ENCODE measurements around the gene NUDCD2. TPM values are rescaled to one million over a fixed set of nuclear protein-coding genes. Genes with fewer than 3 reads are reported as not detected.
"Not testable (repeated sequence)": the region's sequence is repeated elsewhere in the genome, so short reads cannot be mapped to it uniquely, and the experiment has no call there.

Gene NUDCD2
- polyA plus RNA-seq, 10 donors: 35.6 to 48.7 (median 43.2) TPM

- no peak for DNase-seq
Observed at GRCh38 chr5:163434401-163434866, 25.5 kb downstream of the NUDCD2 start.

- DNase-seq: no peak
Observed at GRCh38 chr5:163433271-163433670, 26.6 kb downstream of the NUDCD2 start.

- DNase-seq: no peak
Observed at GRCh38 chr5:163432544-163432943, 27.4 kb downstream of the NUDCD2 start.

DNA sequence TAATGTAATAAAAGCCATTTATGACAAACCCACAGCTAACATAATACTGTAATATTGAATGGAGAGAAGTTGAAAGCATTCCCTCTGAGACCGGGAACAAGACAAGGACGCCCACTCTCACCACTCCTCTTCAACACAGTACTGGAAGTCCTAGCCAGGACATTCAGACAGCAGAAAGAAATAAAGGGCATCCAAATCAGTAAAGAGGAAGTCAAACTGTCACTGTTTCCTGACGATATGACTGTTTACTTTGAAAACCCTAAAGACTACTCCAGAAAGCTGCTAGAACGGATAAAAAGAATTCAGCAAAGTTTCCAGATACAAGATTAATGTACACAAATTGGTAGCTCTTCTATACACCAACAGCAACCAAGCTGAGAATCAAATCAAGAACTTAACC, 33.8 kb downstream of the NUDCD2 start:
- not testable (repeated sequence) for DNase-seq

GRCh38 chr5:163424836-163425235, 35.1 kb downstream of the NUDCD2 start:
- no peak for DNase-seq

GRCh38 chr5:163415673-163416072, 44.2 kb downstream of the NUDCD2 start:
- not testable (repeated sequence) for DNase-seq

GRCh38 chr5:163410505-163410904, 49.4 kb downstream of the NUDCD2 start:
- no peak for DNase-seq

- DNase-seq: no peak
Observed at GRCh38 chr5:163409384-163409783, 50.5 kb downstream of the NUDCD2 start.

DNA sequence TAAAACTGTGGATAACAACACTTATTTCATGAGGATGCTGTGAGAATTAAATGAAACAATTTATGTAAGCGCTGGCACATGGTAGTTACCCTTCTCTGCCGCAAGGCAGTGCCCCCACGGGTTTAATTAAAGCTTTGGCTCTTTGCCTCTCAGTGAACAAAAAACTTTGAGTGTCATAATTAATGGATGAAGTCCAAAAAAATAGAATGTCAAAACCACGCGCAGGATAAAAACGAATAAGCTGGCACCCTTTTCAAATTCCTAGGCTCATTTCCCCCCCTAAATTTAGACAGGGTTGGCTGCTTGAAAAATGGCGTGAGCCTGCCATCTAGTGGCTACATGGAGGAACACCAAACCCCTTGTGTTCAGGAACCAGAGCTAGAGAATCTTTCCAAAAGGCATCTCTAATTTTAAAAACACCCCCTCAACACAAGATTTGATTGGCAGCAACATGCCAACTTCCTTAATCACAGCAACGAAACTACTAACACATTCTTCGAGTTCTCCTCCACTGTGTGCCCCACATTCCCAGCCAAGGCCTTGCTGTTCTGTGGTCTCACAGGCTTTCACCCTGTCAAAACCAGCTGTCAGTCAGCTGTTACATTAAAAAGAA, 51.5 kb downstream of the NUDCD2 start:
- peak; percentile 58 to 78 (median 64) for DNase-seq

DNA sequence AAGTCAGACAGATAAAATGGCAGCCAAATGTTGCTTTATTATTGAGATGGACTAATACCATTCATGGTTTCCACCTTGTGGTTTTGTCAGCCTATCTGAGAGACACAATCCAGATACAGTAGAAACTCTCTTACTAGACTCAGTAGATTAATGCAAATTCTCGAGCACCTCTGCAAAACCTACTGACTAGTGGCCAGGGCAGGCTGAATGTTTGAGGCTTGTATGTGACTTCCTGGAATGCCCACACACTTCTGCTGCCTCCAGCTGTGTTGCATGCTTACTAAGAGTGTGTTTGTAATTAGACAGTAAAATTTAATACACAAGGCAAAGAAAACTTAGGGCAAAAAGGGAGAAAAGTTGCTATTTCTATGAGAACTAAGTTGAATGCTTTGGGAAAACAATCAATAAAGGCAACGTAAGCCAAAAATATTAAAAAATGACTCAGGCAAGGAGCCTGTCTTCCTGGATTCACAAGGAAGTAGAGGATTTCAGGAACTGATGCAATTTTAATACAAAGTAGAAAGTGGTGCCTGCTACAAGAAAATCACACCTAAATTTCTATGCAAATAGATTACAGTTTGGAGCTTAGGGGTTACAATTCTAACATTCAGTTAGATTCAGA, 52.8 kb downstream of the NUDCD2 start:
- no peak for DNase-seq

- no peak for DNase-seq
Observed at GRCh38 chr5:163404364-163405173, 55.3 kb downstream of the NUDCD2 start.

- no peak for DNase-seq
Observed at GRCh38 chr5:163402007-163402406, 57.9 kb downstream of the NUDCD2 start.

DNA sequence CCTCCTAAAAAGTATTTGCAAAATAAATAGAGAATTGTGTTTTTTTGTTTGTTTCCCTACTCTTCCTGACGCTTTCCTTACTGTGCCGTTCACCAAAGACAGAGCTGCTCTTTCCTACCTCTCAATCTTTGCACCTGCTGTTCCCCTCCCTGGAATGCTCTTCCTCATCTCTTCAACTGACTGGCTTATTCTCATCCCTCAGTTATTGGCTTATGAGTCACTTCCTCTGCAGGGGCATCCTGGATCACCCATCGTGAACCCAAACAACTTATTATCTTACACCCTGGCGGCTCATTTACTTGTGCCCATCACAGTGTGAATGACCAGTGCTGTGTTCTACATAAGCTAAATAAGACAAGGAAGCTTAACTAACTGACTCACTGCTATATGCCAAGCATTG, 58.6 kb downstream of the NUDCD2 start:
- DNase-seq: no peak

GRCh38 chr5:163399923-163400322, 60.0 kb downstream of the NUDCD2 start:
- no peak for DNase-seq

DNA sequence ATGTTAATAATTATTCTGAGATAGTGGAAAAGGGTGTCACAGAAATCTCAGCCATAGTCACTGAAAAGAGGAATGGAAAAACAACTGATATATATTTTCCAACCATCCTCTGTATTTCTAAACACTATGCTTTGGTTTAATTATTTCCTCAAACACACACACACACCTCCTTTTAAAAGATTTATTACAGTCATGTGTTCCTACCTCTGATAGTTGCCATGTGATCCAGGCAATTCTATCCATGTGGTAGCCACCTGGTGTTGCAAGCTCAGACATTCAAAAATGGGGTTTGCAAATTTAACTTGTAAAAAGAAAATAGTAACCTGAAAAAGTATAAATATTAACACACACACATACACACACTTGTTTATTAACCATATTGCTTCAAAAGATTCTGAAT, 62.5 kb downstream of the NUDCD2 start:
- no peak for DNase-seq

DNA sequence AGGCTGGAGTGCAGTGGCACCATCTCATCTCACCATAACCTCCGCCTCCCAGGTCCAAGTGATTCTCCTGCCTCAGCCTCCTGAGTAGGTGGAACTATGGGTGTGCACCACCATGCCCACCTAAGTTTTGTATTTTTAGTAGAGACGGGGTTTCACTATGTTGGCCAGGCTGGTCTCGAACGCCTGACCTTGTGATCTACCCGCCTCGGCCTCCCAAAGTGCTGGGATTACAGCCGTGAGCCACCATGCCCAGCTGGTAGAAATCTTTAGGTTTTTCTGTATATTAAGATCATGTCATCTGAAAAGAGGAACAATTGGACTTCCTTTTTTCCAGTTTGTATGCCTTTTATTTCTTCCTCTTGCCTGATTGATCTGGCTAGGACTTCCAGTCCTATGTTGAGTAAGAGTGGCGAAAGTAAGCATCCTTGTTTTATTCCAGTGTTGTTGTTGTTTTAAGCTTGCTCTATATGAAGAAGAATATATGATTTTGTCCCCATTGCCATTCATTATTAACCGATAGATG, 63.0 kb downstream of the NUDCD2 start:
- not testable (repeated sequence) for DNase-seq

Other genes starting within 250 kb of the NUDCD2 start
- gene CCNG1, start 22.5 kb downstream of the NUDCD2 start, polyA plus RNA-seq (ENCODE audit: insufficient read length in 10 of 10): 100 to 1,000 TPM; 175 to 399 (median 320) TPM
- 10 to 100 TPM in 6 of 10 donors, 1 to 10 TPM in 4; 6.7 to 15.1 (median 10.8) TPM for gene HMMR, start 530 bp upstream of the NUDCD2 start, polyA plus RNA-seq (ENCODE audit: insufficient read length in 10 of 10)
- 10 to 100 TPM; 45.8 to 61.8 (median 54.3) TPM for gene MAT2B, start 45.5 kb upstream of the NUDCD2 start, polyA plus RNA-seq (ENCODE audit: insufficient read length in 10 of 10)